HCT116 (cell line): ENCODE results near the gene SLC46A3. TPM values are rescaled to one million over a fixed set of nuclear protein-coding genes. Genes with fewer than 3 reads are reported as not detected.

Source experiments
- ATAC-seq: fragments of 200-7000 bp; cut with Tn5 transposase; 2 replicates; pipeline ENCODE4 v1.9.1; 2020; ENCODE audit warnings: mild to moderate bottlenecking, moderate library complexity
- BruUV-seq: library from RNA; stranded (reverse); fragments of 400-500 nt; replicated peaks from 2 replicates; lab custom pipeline; 2021; lab: Mats Ljungman, UMichigan
- CTCF ChIA-PET: fragments of 300-600 bp; sonication (Branson Sonifier 250); formaldehyde crosslinking; loops from one replicate; lab custom pipeline; 2021; ENCODE audit warnings: antibody characterized with exemption; lab: Charles Lee
- POLR2A ChIA-PET: fragments of 300-600, 350-600 bp; sonication (Branson Sonifier 250); formaldehyde crosslinking; loops from one replicate; lab custom pipeline; 2021; ENCODE audit warnings: antibody characterized with exemption; lab: Charles Lee
- RAD21 ChIA-PET, 2 experiments: fragments of 300-600 bp; sonication (Branson Sonifier 250); formaldehyde crosslinking; loops; one replicate each; lab custom pipeline; 2023; ENCODE audit warnings: low total read pairs in 2 of 2; ENCODE audit not compliant: uncharacterized antibody in 2 of 2, unreplicated experiment in 2 of 2, low non-redundant PET in 1 of 2; lab: Charles Lee
- DNase-seq: peaks from one replicate; pipeline ENCODE4 v3.0.0-alpha.2; 2010; ENCODE audit warnings: low read depth, low spot score
- H2AFZ ChIP-seq: fragments of 200-600 bp; shearing (Covaris generic), sonication (generic); 2 replicates; pipeline ENCODE4 v1.6.1; 2017; ENCODE audit warnings: low read depth, mixed run types, mixed read lengths, antibody characterized with exemption, low read length; ENCODE audit not compliant: poor library complexity, severe bottlenecking
- H3K27ac ChIP-seq: 2 replicates; pipeline ENCODE4 v1.5.1; 2012; ENCODE audit warnings: low read depth, low read length
- H3K27me3 ChIP-seq: fragments of 200-600 bp; sonication (generic); 2 replicates; pipeline ENCODE4 v1.6.1; 2016; ENCODE audit warnings: mixed run types, low read length, mixed read lengths; ENCODE audit not compliant: insufficient read depth
- H3K36me3 ChIP-seq, 2 experiments: fragments of 200-500 bp in 1 of 2; fragments of 200-600 bp in 1 of 2; sonication (Bioruptor generic) in 1 of 2; sonication (generic) in 1 of 2; 2 replicates each; pipeline versions ENCODE4 v1.5.1 to v1.6.1; 2014 to 2016; ENCODE audit warnings: low read length in 2 of 2, inconsistent platforms in 1 of 2, mixed read lengths in 1 of 2, mixed run types in 1 of 2; ENCODE audit not compliant: insufficient read depth in 2 of 2, control insufficient read depth in 1 of 2
- H3K4me1 ChIP-seq, 2 experiments: fragments of 200-600 bp in 1 of 2; sonication (generic) in 1 of 2; 2 replicates each; pipeline versions ENCODE4 v1.5.1 to v1.6.1; 2012 to 2017; ENCODE audit warnings: low read length in 2 of 2, inconsistent platforms in 1 of 2, mild to moderate bottlenecking in 1 of 2, mixed read lengths in 1 of 2, mixed run types in 1 of 2, moderate library complexity in 1 of 2; ENCODE audit not compliant: insufficient read depth in 2 of 2, control insufficient read depth in 1 of 2
- H3K4me2 ChIP-seq: fragments of 200-600 bp; sonication (generic); 2 replicates; pipeline ENCODE4 v1.6.1; 2017; ENCODE audit warnings: mixed run types, low read length, mixed read lengths
- H3K4me3 ChIP-seq, 2 experiments: fragments of 200-600 bp in 1 of 2; sonication (generic) in 1 of 2; replicated peaks in 1 of 2; 2 replicates each; pipeline ENCODE4 v1.5.1; 2011 to 2016; ENCODE audit warnings: low read length in 2 of 2, control low read depth in 1 of 2, low read depth in 1 of 2, mild to moderate bottlenecking in 1 of 2, mixed read lengths in 1 of 2, mixed run types in 1 of 2
- H3K79me2 ChIP-seq: fragments of 200-600 bp; sonication (generic); 2 replicates; pipeline ENCODE4 v1.6.1; 2017; ENCODE audit warnings: mild to moderate bottlenecking, mixed run types, low read length, moderate library complexity, mixed read lengths; ENCODE audit not compliant: insufficient read depth
- H3K9ac ChIP-seq: fragments of 200-600 bp; sonication (generic); 2 replicates; pipeline ENCODE4 v1.6.1; 2016; ENCODE audit warnings: low read length, mixed read lengths
- H3K9me2 ChIP-seq: fragments of 200-600 bp; sonication (generic), shearing (Covaris generic); 2 replicates; pipeline ENCODE4 v1.6.1; 2017; ENCODE audit warnings: mixed run types, mild to moderate bottlenecking, moderate library complexity; ENCODE audit not compliant: insufficient read depth
- H3K9me3 ChIP-seq, 2 experiments: fragments of 200-500 bp in 1 of 2; fragments of 200-600 bp in 1 of 2; sonication (Bioruptor generic) in 1 of 2; sonication (generic) in 1 of 2; 2 replicates each; pipeline ENCODE4 v1.6.1; 2014 to 2017; ENCODE audit warnings: low read length in 2 of 2, mixed read lengths in 2 of 2, inconsistent platforms in 1 of 2, low read depth in 1 of 2, mild to moderate bottlenecking in 1 of 2, mixed run types in 1 of 2, moderate library complexity in 1 of 2; ENCODE audit not compliant: control insufficient read depth in 1 of 2, insufficient read depth in 1 of 2
- H4K20me1 ChIP-seq: fragments of 200-600 bp; sonication (generic), shearing (Covaris generic); 2 replicates; pipeline ENCODE4 v1.6.1; 2017; ENCODE audit warnings: mixed run types, mild to moderate bottlenecking, moderate library complexity; ENCODE audit not compliant: insufficient read depth
- CBX3 ChIP-seq: IDR thresholded peaks from 2 replicates; pipeline ENCODE4 v1.6.1; 2012; ENCODE audit warnings: low read depth
- CEBPB ChIP-seq: IDR thresholded peaks from 2 replicates; pipeline ENCODE4 v1.6.1; 2012; ENCODE audit warnings: low read depth
- CTCF ChIP-seq, 3 experiments: fragments of 200-600 bp in 1 of 3; sonication (generic) in 1 of 3; IDR thresholded peaks in 2 of 3; conservative IDR thresholded peaks in 1 of 3; 2 replicates each; pipeline ENCODE4 v1.5.1; 2012 to 2017; ENCODE audit warnings: low read depth in 2 of 3, low read length in 2 of 3, antibody characterized with exemption in 1 of 3, borderline replicate concordance in 1 of 3, control low read depth in 1 of 3, mild to moderate bottlenecking in 1 of 3, mixed read lengths in 1 of 3, mixed run types in 1 of 3, moderate library complexity in 1 of 3; ENCODE audit not compliant: insufficient read depth in 1 of 3
- EGR1 ChIP-seq: IDR thresholded peaks from 2 replicates; pipeline ENCODE4 v1.6.1; 2012; ENCODE audit warnings: low read depth
- EZH2 ChIP-seq: fragments of 200-600 bp; sonication (generic); IDR thresholded peaks from 2 replicates; pipeline ENCODE4 v1.6.1; 2017; ENCODE audit warnings: antibody characterized with exemption, mixed run types
- EZH2phosphoT487 ChIP-seq: fragments of 200-600 bp; IDR thresholded peaks from 2 replicates; pipeline ENCODE4 v1.6.1; 2018; ENCODE audit warnings: antibody characterized with exemption, borderline replicate concordance
- FOSL1 ChIP-seq: IDR thresholded peaks from 2 replicates; pipeline ENCODE4 v1.6.1; 2012; ENCODE audit warnings: low read depth
- POLR2AphosphoS5 ChIP-seq: IDR thresholded peaks from 2 replicates; pipeline ENCODE4 v1.6.1; 2011; ENCODE audit warnings: mild to moderate bottlenecking, low read depth, low read length, moderate library complexity
- SIN3A ChIP-seq: IDR thresholded peaks from 2 replicates; pipeline ENCODE4 v1.6.1; 2012; ENCODE audit warnings: low read depth
- SRF ChIP-seq: IDR thresholded peaks from 2 replicates; pipeline ENCODE4 v1.6.1; 2012; ENCODE audit warnings: low read depth
- TCF7L2 ChIP-seq: IDR thresholded peaks from 2 replicates; pipeline ENCODE4 v1.7.0; 2011; ENCODE audit warnings: borderline replicate concordance, inconsistent platforms; ENCODE audit not compliant: insufficient read depth, insufficient read length; ENCODE audit errors: extremely low read depth
- ZBTB33 ChIP-seq: IDR thresholded peaks from 2 replicates; pipeline ENCODE4 v1.6.1; 2011; ENCODE audit warnings: mild to moderate bottlenecking, low read length, moderate library complexity; ENCODE audit not compliant: insufficient replicate concordance; ENCODE audit errors: extremely low read depth
- ZFX ChIP-seq: fragments of 450-650 bp; IDR thresholded peaks from 2 replicates; pipeline ENCODE4 v1.6.1; 2017
- intact Hi-C: fragments of 100-400 bp; cut with micrococcal nuclease; formaldehyde crosslinking; loops from 2 replicates; pipeline ENCODE4 v1.10.0; 2022
- total RNA-seq: library from RNA; stranded (reverse); gene quantifications from one replicate; pipeline ENCODE4 v1.2.1, GENCODE V29; 2021; ENCODE audit not compliant: unreplicated experiment
- TF ChIP-seq, protein P1 (sequence below): IDR thresholded peaks from 2 replicates; pipeline ENCODE4 v1.6.1; 2012
- TF ChIP-seq, protein P2 (sequence below): IDR thresholded peaks from 2 replicates; pipeline ENCODE4 v1.6.1; 2012; ENCODE audit warnings: low read depth
- TF ChIP-seq, protein P3 (sequence below): IDR thresholded peaks from 2 replicates; pipeline ENCODE4 v1.6.1; 2012

SLC46A3 gene
- total RNA-seq, 1 experiment from 2014 or later: 0.93 TPM

- no peak for TF ChIP-seq ZBTB33
Measured at GRCh38 chr13:28716511-28716910, 2.3 kb downstream of the SLC46A3 start (continued).

DNA sequence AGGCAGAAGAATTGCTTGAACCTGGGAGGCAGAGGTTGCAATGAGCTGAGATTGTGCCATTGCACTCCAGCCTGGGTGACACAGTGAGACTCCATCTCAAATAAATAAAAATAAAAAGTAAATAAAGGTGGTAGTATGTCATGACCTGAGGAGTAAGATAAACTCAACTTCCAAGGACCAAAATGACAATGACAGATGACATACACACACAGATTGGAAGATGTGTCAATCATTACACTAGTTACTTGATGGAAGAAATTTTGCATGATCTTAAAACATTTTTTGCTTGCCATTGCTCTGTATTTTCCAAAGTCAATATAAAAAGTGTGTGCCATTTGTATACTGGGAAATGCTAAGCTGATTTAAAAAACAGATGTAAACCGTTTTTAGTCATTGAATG, 4.1 kb downstream of the SLC46A3 start:
- CTCF ChIA-PET: no interaction called here
- TF ChIP-seq SRF (no peak), EZH2 (no peak), ZFX (no peak), SIN3A (no peak), EZH2phosphoT487 (no peak), TCF7L2 (no peak), POLR2AphosphoS5 (no peak), CBX3 (no peak), EGR1 (no peak), CEBPB (no peak), CTCF (IDR thresholded peaks at IDR 0.05 in 2 of 3, conservative IDR thresholded peaks at IDR 0.05 in 1 of 3; ENCODE audit: borderline replicate concordance in 1 of 3, insufficient read depth in 1 of 3, low read depth in 2 of 3, low read length in 2 of 3) (no peak), FOSL1 (no peak)
- TF ChIP-seq, protein P1, sequence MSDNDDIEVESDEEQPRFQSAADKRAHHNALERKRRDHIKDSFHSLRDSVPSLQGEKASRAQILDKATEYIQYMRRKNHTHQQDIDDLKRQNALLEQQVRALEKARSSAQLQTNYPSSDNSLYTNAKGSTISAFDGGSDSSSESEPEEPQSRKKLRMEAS: no peak
- TF ChIP-seq, protein P2, sequence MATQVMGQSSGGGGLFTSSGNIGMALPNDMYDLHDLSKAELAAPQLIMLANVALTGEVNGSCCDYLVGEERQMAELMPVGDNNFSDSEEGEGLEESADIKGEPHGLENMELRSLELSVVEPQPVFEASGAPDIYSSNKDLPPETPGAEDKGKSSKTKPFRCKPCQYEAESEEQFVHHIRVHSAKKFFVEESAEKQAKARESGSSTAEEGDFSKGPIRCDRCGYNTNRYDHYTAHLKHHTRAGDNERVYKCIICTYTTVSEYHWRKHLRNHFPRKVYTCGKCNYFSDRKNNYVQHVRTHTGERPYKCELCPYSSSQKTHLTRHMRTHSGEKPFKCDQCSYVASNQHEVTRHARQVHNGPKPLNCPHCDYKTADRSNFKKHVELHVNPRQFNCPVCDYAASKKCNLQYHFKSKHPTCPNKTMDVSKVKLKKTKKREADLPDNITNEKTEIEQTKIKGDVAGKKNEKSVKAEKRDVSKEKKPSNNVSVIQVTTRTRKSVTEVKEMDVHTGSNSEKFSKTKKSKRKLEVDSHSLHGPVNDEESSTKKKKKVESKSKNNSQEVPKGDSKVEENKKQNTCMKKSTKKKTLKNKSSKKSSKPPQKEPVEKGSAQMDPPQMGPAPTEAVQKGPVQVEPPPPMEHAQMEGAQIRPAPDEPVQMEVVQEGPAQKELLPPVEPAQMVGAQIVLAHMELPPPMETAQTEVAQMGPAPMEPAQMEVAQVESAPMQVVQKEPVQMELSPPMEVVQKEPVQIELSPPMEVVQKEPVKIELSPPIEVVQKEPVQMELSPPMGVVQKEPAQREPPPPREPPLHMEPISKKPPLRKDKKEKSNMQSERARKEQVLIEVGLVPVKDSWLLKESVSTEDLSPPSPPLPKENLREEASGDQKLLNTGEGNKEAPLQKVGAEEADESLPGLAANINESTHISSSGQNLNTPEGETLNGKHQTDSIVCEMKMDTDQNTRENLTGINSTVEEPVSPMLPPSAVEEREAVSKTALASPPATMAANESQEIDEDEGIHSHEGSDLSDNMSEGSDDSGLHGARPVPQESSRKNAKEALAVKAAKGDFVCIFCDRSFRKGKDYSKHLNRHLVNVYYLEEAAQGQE: no peak
- TF ChIP-seq, protein P3, sequence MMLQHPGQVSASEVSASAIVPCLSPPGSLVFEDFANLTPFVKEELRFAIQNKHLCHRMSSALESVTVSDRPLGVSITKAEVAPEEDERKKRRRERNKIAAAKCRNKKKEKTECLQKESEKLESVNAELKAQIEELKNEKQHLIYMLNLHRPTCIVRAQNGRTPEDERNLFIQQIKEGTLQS: no peak
- Histone ChIP-seq H3K4me1 (peaks cover 20 to 41% of the 10 kb centered on the region in 2 experiments), H3K4me2 (no peak overlapping the region), H3K79me2 (no peaks in the 10 kb centered on the region), H4K20me1 (no peaks in the 10 kb centered on the region), H3K27me3 (no peaks in the 10 kb centered on the region), H3K27ac (no peak overlapping the region), H3K9me3 (no peaks in the 10 kb centered on the region), H2AFZ (no peak overlapping the region), H3K36me3 (no peaks in the 10 kb centered on the region), H3K9me2 (no peaks in the 10 kb centered on the region), H3K4me3 (no peak overlapping the region), H3K9ac (no peak overlapping the region)
- DNase-seq: no peak
- no TSS peak for BruUV-seq
- intact Hi-C loops: no loop called here
- RAD21 ChIA-PET: no interaction called here
- POLR2A ChIA-PET: no interaction called here
- ATAC-seq: no peak
